ENCODE data around the gene SCN11A. TPM values are rescaled to one million over a fixed set of nuclear protein-coding genes. Genes with fewer than 3 reads are reported as not detected.

Gene SCN11A
- polyA plus RNA-seq, 1 donor from 2014 or later = 2.2 TPM

- Histone ChIP-seq H3K4me3 (ENCODE audit: low read length) (peak overlapping the region; percentile 87), H2AFZ (ENCODE audit: low read depth, low read length) (peak overlapping the region; percentile 71), H4K20me1 (ENCODE audit: insufficient read depth) (no peaks in the 10 kb centered on the region), H3K9me2 (ENCODE audit: insufficient read depth, low read length) (no peaks in the 10 kb centered on the region), H3K27me3 (ENCODE audit: insufficient read depth, low read depth, low read length) (no peaks in the 10 kb centered on the region), H3K4me2 (ENCODE audit: low read length) (peak overlapping the region; percentile 74), H3K9ac (ENCODE audit: low read length) (peak overlapping the region; percentile 97), H3K27ac (ENCODE audit: low read length) (peak overlapping the region; percentile 93), H3K36me3 (ENCODE audit: insufficient read depth, low read length) (peaks cover 4% of the 10 kb centered on the region), H3K9me3 (ENCODE audit: low read length) (no peaks in the 10 kb centered on the region), H3K79me2 (replicated peaks; ENCODE audit: insufficient read depth, low read length) (peaks cover 44% of the 10 kb centered on the region), H3F3A (ENCODE audit: insufficient read depth, low read length, poor library complexity, severe bottlenecking) (no peaks in the 10 kb centered on the region)
- peak; percentile 9 for TF ChIP-seq MXI1 (conservative IDR thresholded peaks at IDR 0.05; ENCODE audit: poor library complexity, severe bottlenecking)
- no peak for TF ChIP-seq CTCF (IDR thresholded peaks at IDR 0.05; ENCODE audit: poor library complexity, severe bottlenecking)
These were observed 839 bp upstream of the SCN11A start for GRCh38 chr3:39052583-39052982.

GRCh38 chr3:39050029-39050428 lies 1.7 kb downstream of the SCN11A start:
- no peaks in the 10 kb centered on the region for H4K20me1 ChIP-seq (ENCODE audit: insufficient read depth)
- H2AFZ ChIP-seq (ENCODE audit: low read depth, low read length) = no peak overlapping the region

More at GRCh38 chr3:39050029-39050428, 1.7 kb downstream of the SCN11A start:
- H3K36me3 ChIP-seq (ENCODE audit: insufficient read depth, low read length) = no peaks in the 10 kb centered on the region
- H3K27ac ChIP-seq (ENCODE audit: low read length) = no peak overlapping the region
- no peaks in the 10 kb centered on the region for H3F3A ChIP-seq (ENCODE audit: insufficient read depth, low read length, poor library complexity, severe bottlenecking)
- no peaks in the 10 kb centered on the region for H3K9me2 ChIP-seq (ENCODE audit: insufficient read depth, low read length)
- no peaks in the 10 kb centered on the region for H3K9me3 ChIP-seq (ENCODE audit: low read length)
- no peak overlapping the region for H3K4me3 ChIP-seq (ENCODE audit: low read length)
- TF ChIP-seq RAD21 (conservative IDR thresholded peaks at IDR 0.05) (no peak), POLR2AphosphoS5 (IDR thresholded peaks at IDR 0.05) (no peak), REST (IDR thresholded peaks at IDR 0.05; ENCODE audit: borderline replicate concordance) (no peak), SMC3 (conservative IDR thresholded peaks at IDR 0.05; ENCODE audit: poor library complexity) (no peak), CTCF (IDR thresholded peaks at IDR 0.05; ENCODE audit: poor library complexity, severe bottlenecking) (no peak), MXI1 (conservative IDR thresholded peaks at IDR 0.05; ENCODE audit: poor library complexity, severe bottlenecking) (no peak)
- H3K9ac ChIP-seq (ENCODE audit: low read length) = no peak overlapping the region
- peaks cover 27% of the 10 kb centered on the region for H3K79me2 ChIP-seq (replicated peaks; ENCODE audit: insufficient read depth, low read length)
- no peak overlapping the region for H3K4me2 ChIP-seq (ENCODE audit: low read length)
- no peaks in the 10 kb centered on the region for H3K27me3 ChIP-seq (ENCODE audit: insufficient read depth, low read depth, low read length)

All from neural cell (in vitro differentiated cells).